NCI-H510A treated with DMSO at 0.1 percent for 48 hours (cell line): ENCODE data around the gene JCHAIN.
"Not testable (repeated sequence)": the region's sequence is repeated elsewhere in the genome, so short reads cannot be mapped to it uniquely, and the experiment has no call there.

Experiments
- DNase-seq: peaks from one replicate; lab custom pipeline; 2025; lab: John Stamatoyannopoulos, UW

Gene JCHAIN

GRCh38 chr4:70687821-70688794, 21.8 kb upstream of the JCHAIN start, which contains the start of gene UTP3:
Gene UTP3, plus strand, starts transcription at chr4:70688532. Its CDS starts 146 bp downstream, at chr4:70688678.
- peak; percentile 100 for DNase-seq

- DNase-seq, result peak; percentile 60
Measured at GRCh38 chr4:70687392-70687791, 21.1 kb upstream of the JCHAIN start.

- DNase-seq, result not testable (repeated sequence)
Measured at GRCh38 chr4:70682142-70682541, 15.8 kb upstream of the JCHAIN start.

- DNase-seq, result no peak
Measured at GRCh38 chr4:70681704-70682103, 15.4 kb upstream of the JCHAIN start.

GRCh38 chr4:70680934-70681333, 14.6 kb upstream of the JCHAIN start:
- DNase-seq, result no peak

GRCh38 chr4:70678383-70678999, 12.2 kb upstream of the JCHAIN start:
- DNase-seq, result no peak

- DNase-seq, result no peak
Measured at GRCh38 chr4:70676554-70677090, 10.3 kb upstream of the JCHAIN start.

GRCh38 chr4:70674731-70675130, 8.4 kb upstream of the JCHAIN start:
- no peak for DNase-seq

- no peak for DNase-seq
Measured at GRCh38 chr4:70674191-70674590, 7.9 kb upstream of the JCHAIN start.

- DNase-seq, result no peak
Measured at GRCh38 chr4:70671091-70671490, 4.8 kb upstream of the JCHAIN start.

- no peak for DNase-seq
Measured at GRCh38 chr4:70670332-70671014, 4.2 kb upstream of the JCHAIN start.

GRCh38 chr4:70667740-70668535, 1.6 kb upstream of the JCHAIN start:
- DNase-seq, result no peak

GRCh38 chr4:70661309-70661922, 4.9 kb downstream of the JCHAIN start:
- not testable (repeated sequence) for DNase-seq

GRCh38 chr4:70660106-70660505, 6.2 kb downstream of the JCHAIN start:
- no peak for DNase-seq

GRCh38 chr4:70658418-70658817, 7.9 kb downstream of the JCHAIN start:
- no peak for DNase-seq

GRCh38 chr4:70657326-70657725, 9.0 kb downstream of the JCHAIN start:
- DNase-seq, result no peak

GRCh38 chr4:70654605-70655011, 11.7 kb downstream of the JCHAIN start:
- DNase-seq, result no peak

- DNase-seq, result peak; percentile 65
Measured at GRCh38 chr4:70651864-70652506, 14.3 kb downstream of the JCHAIN start.

- DNase-seq, result not testable (repeated sequence)
Measured at GRCh38 chr4:70650741-70651140, 15.6 kb downstream of the JCHAIN start.

- DNase-seq, result no peak
Measured at GRCh38 chr4:70640192-70640591, 26.1 kb downstream of the JCHAIN start.
